Astrocyte of the spinal cord (primary cell): ENCODE data around the gene TBC1D22A.

Source experiments
- DNase-seq: peaks from one replicate; pipeline ENCODE4 v3.0.0; 2011; ENCODE audit warnings: low read depth, low spot score
- H3K4me3 ChIP-seq: 2 replicates; pipeline ENCODE4 v1.5.1; 2011; ENCODE audit warnings: low read depth, mild to moderate bottlenecking, low read length, moderate library complexity
- in situ Hi-C: cut with HindIII; loops from 2 replicates; pipeline ENCODE4 v1.10.0; 2017; ENCODE audit warnings: low sequenced_read_pairs
- TF ChIP-seq, protein P1 (sequence below): IDR thresholded peaks from 2 replicates; pipeline ENCODE4 v1.5.1; 2012; ENCODE audit warnings: low read depth, mild to moderate bottlenecking, low read length, inconsistent platforms

Gene TBC1D22A

GRCh38 chr22:47210112-47210657 lies 447.7 kb downstream of the TBC1D22A start:
- TF ChIP-seq, protein P1, sequence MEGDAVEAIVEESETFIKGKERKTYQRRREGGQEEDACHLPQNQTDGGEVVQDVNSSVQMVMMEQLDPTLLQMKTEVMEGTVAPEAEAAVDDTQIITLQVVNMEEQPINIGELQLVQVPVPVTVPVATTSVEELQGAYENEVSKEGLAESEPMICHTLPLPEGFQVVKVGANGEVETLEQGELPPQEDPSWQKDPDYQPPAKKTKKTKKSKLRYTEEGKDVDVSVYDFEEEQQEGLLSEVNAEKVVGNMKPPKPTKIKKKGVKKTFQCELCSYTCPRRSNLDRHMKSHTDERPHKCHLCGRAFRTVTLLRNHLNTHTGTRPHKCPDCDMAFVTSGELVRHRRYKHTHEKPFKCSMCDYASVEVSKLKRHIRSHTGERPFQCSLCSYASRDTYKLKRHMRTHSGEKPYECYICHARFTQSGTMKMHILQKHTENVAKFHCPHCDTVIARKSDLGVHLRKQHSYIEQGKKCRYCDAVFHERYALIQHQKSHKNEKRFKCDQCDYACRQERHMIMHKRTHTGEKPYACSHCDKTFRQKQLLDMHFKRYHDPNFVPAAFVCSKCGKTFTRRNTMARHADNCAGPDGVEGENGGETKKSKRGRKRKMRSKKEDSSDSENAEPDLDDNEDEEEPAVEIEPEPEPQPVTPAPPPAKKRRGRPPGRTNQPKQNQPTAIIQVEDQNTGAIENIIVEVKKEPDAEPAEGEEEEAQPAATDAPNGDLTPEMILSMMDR: no peak
- DNase-seq: no peak
- H3K4me3 ChIP-seq: no peak overlapping the region
- in situ Hi-C loops: no loop called here

DNA sequence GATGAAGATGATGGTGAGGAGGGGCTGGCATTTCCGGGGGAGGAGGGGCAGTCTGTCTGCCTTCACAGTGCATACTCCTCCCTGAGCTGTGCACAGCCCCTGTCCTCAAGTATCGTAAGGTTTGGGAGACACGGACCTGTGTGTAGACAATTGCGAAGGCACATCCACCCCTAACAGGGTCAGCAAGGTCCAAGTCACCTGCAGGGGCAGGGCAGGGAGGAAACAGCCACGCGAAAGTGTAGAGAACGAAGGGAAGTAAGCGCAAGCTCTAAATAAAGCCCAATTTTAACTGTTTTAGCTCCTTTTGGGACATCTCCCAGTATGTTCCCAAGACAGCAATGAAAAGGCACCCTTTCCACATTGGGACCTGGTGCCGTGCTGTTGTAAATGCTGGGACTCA lies 448.2 kb downstream of the TBC1D22A start:
- no peak overlapping the region for H3K4me3 ChIP-seq
- in situ Hi-C loops: no loop called here
- TF ChIP-seq, protein P1: no peak
- no peak for DNase-seq

GRCh38 chr22:47213571-47214230 lies 451.3 kb downstream of the TBC1D22A start:
- no peak overlapping the region for H3K4me3 ChIP-seq
- in situ Hi-C loops: no loop called here
- no peak for DNase-seq
- TF ChIP-seq, protein P1: peak; percentile 64

- in situ Hi-C loops: no loop called here
- TF ChIP-seq, protein P1: no peak
- no peak for DNase-seq
- H3K4me3 ChIP-seq: no peak overlapping the region
Observed at GRCh38 chr22:47215851-47216250, 453.4 kb downstream of the TBC1D22A start.

DNA sequence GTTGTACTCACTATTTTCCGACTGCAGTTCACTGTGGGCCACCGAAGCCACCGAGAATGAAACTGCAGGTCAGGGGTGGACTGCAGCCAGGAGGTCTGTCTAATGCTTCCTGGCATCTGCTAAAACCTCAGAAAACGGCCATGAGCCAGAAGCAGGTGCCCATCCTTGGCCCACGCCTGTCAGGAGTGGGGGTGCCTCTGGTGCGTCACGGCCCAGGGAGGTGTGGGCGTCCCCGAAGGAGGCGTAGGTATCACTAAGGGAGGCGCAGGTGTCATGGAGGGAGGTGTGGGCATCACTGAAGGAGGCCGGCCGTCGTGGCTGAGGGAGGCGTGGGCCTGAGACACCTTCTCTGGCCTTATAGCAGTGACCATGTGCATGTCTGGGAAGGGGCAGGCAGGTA lies 456.2 kb downstream of the TBC1D22A start:
- no peak overlapping the region for H3K4me3 ChIP-seq
- in situ Hi-C loops: no loop called here
- DNase-seq: no peak
- TF ChIP-seq, protein P1: no peak

- no peak for DNase-seq
- TF ChIP-seq, protein P1: no peak
- no peak overlapping the region for H3K4me3 ChIP-seq
- in situ Hi-C loops: no loop called here
Observed at GRCh38 chr22:47219789-47220188, 457.3 kb downstream of the TBC1D22A start.
